H1 (cell line): ENCODE results near the gene MARS1. TPM values are rescaled to one million over a fixed set of nuclear protein-coding genes. Genes with fewer than 3 reads are reported as not detected.

Source experiments
- CTCF ChIA-PET: fragments of 300-600 bp; sonication (Branson Sonifier 250); formaldehyde crosslinking; loops from one replicate; lab custom pipeline; 2021; ENCODE audit not compliant: partially characterized antibody; lab: Charles Lee
- POLR2A ChIA-PET: fragments of 300-600 bp; sonication (Branson Sonifier 250); formaldehyde crosslinking; loops from one replicate; lab custom pipeline; 2021; ENCODE audit warnings: inconsistent platforms; ENCODE audit not compliant: partially characterized antibody; lab: Charles Lee
- DNase-seq, 2 experiments: peaks; one replicate each; pipeline versions ENCODE4 v3.0.0 to v3.0.0-alpha.2; 2010 to 2022; ENCODE audit warnings: low spot score in 2 of 2, low read depth in 1 of 2, mixed read lengths in 1 of 2
- FAIRE-seq: peaks from 2 replicates; lab custom pipeline; 2011; peaks lifted over from hg19 to GRCh38; lab: Jason Lieb, UNC
- H2AFZ ChIP-seq: 2 replicates; pipeline ENCODE4 v1.8.1; 2012; ENCODE audit warnings: low read length, inconsistent platforms
- H2AK5ac ChIP-seq: 2 replicates; pipeline ENCODE4 v1.6.1; 2013; ENCODE audit warnings: low read depth, low read length
- H2BK120ac ChIP-seq: replicated peaks from 2 replicates; pipeline ENCODE3; 2013; ENCODE audit warnings: low read depth, low read length, inconsistent platforms
- H2BK12ac ChIP-seq: 2 replicates; pipeline ENCODE4 v1.6.1; 2013; ENCODE audit warnings: low read depth, low read length
- H2BK15ac ChIP-seq: 2 replicates; pipeline ENCODE4 v1.6.1; 2013; ENCODE audit warnings: low read length
- H2BK20ac ChIP-seq: 2 replicates; pipeline ENCODE4 v1.6.1; 2013; ENCODE audit warnings: low read length
- H2BK5ac ChIP-seq: 2 replicates; pipeline ENCODE4 v1.6.1; 2013; ENCODE audit warnings: low read depth, low read length
- H3K14ac ChIP-seq: 2 replicates; pipeline ENCODE4 v1.6.1; 2013; ENCODE audit warnings: inconsistent platforms; ENCODE audit not compliant: insufficient read length
- H3K18ac ChIP-seq: 2 replicates; pipeline ENCODE4 v1.6.1; 2013; ENCODE audit warnings: low read length; ENCODE audit errors: extremely low read depth
- H3K23ac ChIP-seq: 2 replicates; pipeline ENCODE4 v1.6.1; 2013; ENCODE audit warnings: inconsistent platforms; ENCODE audit not compliant: insufficient read length
- H3K23me2 ChIP-seq: 2 replicates; pipeline ENCODE4 v1.6.1; 2013; ENCODE audit warnings: low read depth, low read length
- H3K27ac ChIP-seq: 2 replicates; pipeline ENCODE4 v1.6.1; 2011; ENCODE audit warnings: low read depth, low read length, inconsistent platforms
- H3K27me3 ChIP-seq, 4 experiments: replicated peaks in 1 of 4; 1 replicate in 1 of 4; 2 replicates in 3 of 4; pipeline versions ENCODE4 v1.6.1 to v1.8.1; 2011 to 2013; ENCODE audit warnings: low read length in 3 of 4, mild to moderate bottlenecking in 3 of 4, inconsistent platforms in 2 of 4, mixed read lengths in 2 of 4, moderate library complexity in 1 of 4; ENCODE audit not compliant: control insufficient read depth in 3 of 4, insufficient read depth in 3 of 4; ENCODE audit errors: extremely low read depth in 1 of 4
- H3K36me3 ChIP-seq, 4 experiments: 2 replicates each; pipeline versions ENCODE4 v1.6.1 to v1.8.1; 2011 to 2013; ENCODE audit warnings: mild to moderate bottlenecking in 4 of 4, low read length in 3 of 4, moderate library complexity in 2 of 4, control low read depth in 1 of 4, inconsistent platforms in 1 of 4; ENCODE audit not compliant: insufficient read depth in 4 of 4, control insufficient read depth in 2 of 4
- H3K4ac ChIP-seq: replicated peaks from 2 replicates; pipeline ENCODE3; 2013; ENCODE audit warnings: low read length, low read depth, mixed read lengths, inconsistent platforms; ENCODE audit not compliant: insufficient read length
- H3K4me1 ChIP-seq, 4 experiments: replicated peaks in 1 of 4; 1 replicate in 1 of 4; 2 replicates in 3 of 4; pipeline versions ENCODE4 v1.6.1 to v1.8.1; 2011 to 2013; ENCODE audit warnings: low read length in 3 of 4, inconsistent platforms in 2 of 4, mixed read lengths in 1 of 4; ENCODE audit not compliant: insufficient read depth in 4 of 4, control insufficient read depth in 3 of 4
- H3K4me2 ChIP-seq, 2 experiments: 2 replicates each; pipeline versions ENCODE4 v1.6.1 to v1.8.1; 2011 to 2013; ENCODE audit warnings: low read depth in 2 of 2, low read length in 2 of 2, control low read depth in 1 of 2, inconsistent platforms in 1 of 2, mild to moderate bottlenecking in 1 of 2; ENCODE audit not compliant: insufficient read depth in 1 of 2
- H3K4me3 ChIP-seq, 4 experiments: fragments of 200-600, 300-600 bp in 1 of 4; sonication (generic), shearing (Covaris generic), sonication (Bioruptor Twin) in 1 of 4; 2 replicates each; pipeline versions ENCODE4 v1.5.1 to v1.8.1; 2011 to 2016; ENCODE audit warnings: low read length in 4 of 4, low read depth in 3 of 4, control low read depth in 2 of 4, inconsistent platforms in 2 of 4, mild to moderate bottlenecking in 2 of 4, mixed read lengths in 1 of 4, moderate library complexity in 1 of 4; ENCODE audit not compliant: insufficient read depth in 2 of 4; ENCODE audit errors: extremely low read depth in 1 of 4
- H3K56ac ChIP-seq: replicated peaks from 2 replicates; pipeline ENCODE3; 2013; ENCODE audit warnings: low read depth, mild to moderate bottlenecking, mixed read lengths, low read length, inconsistent platforms; ENCODE audit not compliant: insufficient read length
- H3K79me1 ChIP-seq: 2 replicates; pipeline ENCODE4 v1.6.1; 2013; ENCODE audit warnings: low read depth, low read length, control low read depth
- H3K79me2 ChIP-seq, 2 experiments: 2 replicates each; pipeline versions ENCODE4 v1.6.1 to v1.8.1; 2012 to 2013; ENCODE audit warnings: low read length in 2 of 2, mild to moderate bottlenecking in 2 of 2, inconsistent platforms in 1 of 2; ENCODE audit not compliant: insufficient read depth in 2 of 2, control insufficient read depth in 1 of 2
- H3K9ac ChIP-seq, 4 experiments: replicated peaks in 1 of 4; 1 replicate in 1 of 4; 2 replicates in 3 of 4; pipeline versions ENCODE4 v1.6.1 to v1.8.1; 2011 to 2013; ENCODE audit warnings: low read depth in 3 of 4, low read length in 3 of 4, control low read depth in 2 of 4, mild to moderate bottlenecking in 2 of 4, moderate library complexity in 2 of 4, inconsistent platforms in 1 of 4; ENCODE audit errors: extremely low read depth in 1 of 4
- H3K9me3 ChIP-seq, 2 experiments: 2 replicates each; pipeline versions ENCODE4 v1.6.1 to v1.8.1; 2012 to 2013; ENCODE audit warnings: mild to moderate bottlenecking in 2 of 2, moderate library complexity in 2 of 2, control low read depth in 1 of 2, inconsistent platforms in 1 of 2, low read depth in 1 of 2, low read length in 1 of 2, mixed read lengths in 1 of 2; ENCODE audit not compliant: insufficient read depth in 2 of 2
- H4K20me1 ChIP-seq, 2 experiments: replicated peaks in 1 of 2; 2 replicates each; pipeline versions ENCODE3 to v1.8.1; 2011 to 2013; ENCODE audit warnings: inconsistent platforms in 2 of 2, low read length in 2 of 2, mild to moderate bottlenecking in 1 of 2; ENCODE audit not compliant: insufficient read depth in 2 of 2, control insufficient read depth in 1 of 2
- H4K5ac ChIP-seq: 2 replicates; pipeline ENCODE4 v1.6.1; 2013; ENCODE audit warnings: low read length, low read depth, mixed read lengths, inconsistent platforms; ENCODE audit not compliant: insufficient read length
- H4K8ac ChIP-seq: 2 replicates; pipeline ENCODE4 v1.8.0; 2013; ENCODE audit warnings: mild to moderate bottlenecking, moderate library complexity, low read length, inconsistent platforms; ENCODE audit not compliant: insufficient read depth; ENCODE audit errors: extremely low read depth
- H4K91ac ChIP-seq: replicated peaks from 2 replicates; pipeline ENCODE3; 2013; ENCODE audit warnings: low read length, mixed read lengths, inconsistent platforms; ENCODE audit not compliant: insufficient read length
- BACH1 ChIP-seq: IDR thresholded peaks from 2 replicates; pipeline ENCODE4 v1.6.1; 2012; ENCODE audit warnings: low read length, improper control_type of control experiment
- BCL11A ChIP-seq, 2 experiments: IDR thresholded peaks; one replicate each; pipeline ENCODE4 v1.6.1; 2011; ENCODE audit warnings: low read depth in 2 of 2, low read length in 2 of 2, mild to moderate bottlenecking in 2 of 2
- CBX5 ChIP-seq: fragments of 300-800, 300-1000 bp; sonication (generic); IDR thresholded peaks from 2 replicates; pipeline ENCODE4 v1.7.1; 2016; ENCODE audit warnings: antibody characterized with exemption, low read length, low read depth
- CHD1 ChIP-seq: IDR thresholded peaks from 2 replicates; pipeline ENCODE4 v1.6.1; 2012; ENCODE audit warnings: low read depth, low read length, improper control_type of control experiment
- EGR1 ChIP-seq: IDR thresholded peaks from 2 replicates; pipeline ENCODE4 v1.6.1; 2011; ENCODE audit warnings: low read depth, low read length, borderline replicate concordance
- EZH2 ChIP-seq: fragments of 200-600 bp; sonication (generic); IDR thresholded peaks from 2 replicates; pipeline ENCODE4 v1.7.1; 2012; ENCODE audit warnings: low read depth, mild to moderate bottlenecking, moderate library complexity, low read length, inconsistent platforms; ENCODE audit not compliant: severe bottlenecking
- FOSL1 ChIP-seq: IDR thresholded peaks from 2 replicates; pipeline ENCODE4 v1.6.1; 2011; ENCODE audit warnings: mild to moderate bottlenecking, low read depth, low read length, moderate library complexity; ENCODE audit not compliant: insufficient read depth
- GTF2F1 ChIP-seq: IDR thresholded peaks from 2 replicates; pipeline ENCODE4 v1.6.1; 2012; ENCODE audit warnings: low read depth, low read length, improper control_type of control experiment, borderline replicate concordance
- JUN ChIP-seq: IDR thresholded peaks from 2 replicates; pipeline ENCODE4 v1.6.1; 2011; ENCODE audit warnings: low read depth, mild to moderate bottlenecking, improper control_type of control experiment, low read length
- KDM1A ChIP-seq: fragments of 200-600, 300-600 bp; sonication (generic); IDR thresholded peaks from 2 replicates; pipeline ENCODE4 v1.7.1; 2016; ENCODE audit warnings: mild to moderate bottlenecking, low read length, borderline replicate concordance
- KDM5A ChIP-seq: fragments of 200-600 bp; IDR thresholded peaks from 2 replicates; pipeline ENCODE4 v1.7.1; 2012; ENCODE audit warnings: mild to moderate bottlenecking, low read length, inconsistent platforms, mixed read lengths
- MAFK ChIP-seq: IDR thresholded peaks from 2 replicates; pipeline ENCODE4 v1.6.1; 2012; ENCODE audit warnings: low read depth, mild to moderate bottlenecking, improper control_type of control experiment, low read length
- NRF1 ChIP-seq: IDR thresholded peaks from 2 replicates; pipeline ENCODE4 v1.6.1; 2011; ENCODE audit warnings: mild to moderate bottlenecking, low read depth, low read length, improper control_type of control experiment
- POU5F1 ChIP-seq: IDR thresholded peaks from 2 replicates; pipeline ENCODE4 v1.6.1; 2011; ENCODE audit warnings: low read depth, mild to moderate bottlenecking, low read length, moderate library complexity
- TAF7 ChIP-seq: optimal IDR thresholded peaks from 2 replicates; pipeline ENCODE3; 2011; ENCODE audit warnings: low read depth, mild to moderate bottlenecking, inconsistent platforms, low read length, moderate library complexity, borderline replicate concordance
- TEAD4 ChIP-seq: IDR thresholded peaks from 2 replicates; pipeline ENCODE4 v1.6.1; 2012; ENCODE audit warnings: low read depth, low read length, inconsistent platforms, mixed read lengths
- polyA plus RNA-seq, 7 experiments: library from polyadenylated mRNA; depleted of rRNA in 3 of 7; stranded (reverse) in 5 of 7; unstranded in 2 of 7; fragments of >200 nt in 5 of 7; fragments of 200-250 nt in 2 of 7; gene quantifications; 1 replicate in 5 of 7; 2 replicates in 1 of 7; 4 replicates in 1 of 7; pipeline versions ENCODE4 v1.2.1 to v1.2.3, GENCODE V29; 2011 to 2013; ENCODE audit warnings: missing spikeins in 2 of 7, mixed read lengths in 2 of 7
- total RNA-seq: library from RNA; stranded (reverse); fragmentation: NEBNext Ultra II Directional; extraction: Animal tissue kit (Norgen Biotek cat#: 25700); gene quantifications from 2 replicates; pipeline ENCODE4 v1.2.1, GENCODE V29; 2021

Gene MARS1
- total and polyA plus RNA-seq, 2 of the 8 experiments (the other 6 are each of a cell fraction or from before 2014, with no cell fraction given), result 194 to 407 TPM

- ChIA-PET POLR2A (interaction anchor here (0.6 to 1.5 kb wide), 8 partner anchors 34 to 326 kb away, joined by 3 to 4 read pairs (median 3); no protein-coding TSS in a partner anchor), CTCF (interaction anchor here (0.6 to 2.5 kb wide), 5 partner anchors 8 to 85 kb away, joined by 3 to 9 read pairs (median 4); partner anchors contain the start of gene MARS1)
- Histone ChIP-seq H3K18ac (no peak overlapping the region), H2BK15ac (no peak overlapping the region), H3K56ac (no peak overlapping the region), H3K27me3 (no peaks in the 10 kb centered on the region), H3K14ac (no peak overlapping the region), H2AFZ (no peak overlapping the region), H2BK20ac (no peak overlapping the region), H2BK5ac (no peak overlapping the region), H3K9ac (no peak overlapping the region), H3K36me3 (peaks cover 29 to 82% (median 58%) of the 10 kb centered on the region in 4 experiments), H2BK12ac (no peak overlapping the region), H4K5ac (no peak overlapping the region), H3K4me3 (no peak overlapping the region), H2AK5ac (no peak overlapping the region), H3K4ac (no peak overlapping the region), H3K79me1 (peaks cover 5% of the 10 kb centered on the region; the same call in 1 of the 2 replicates), H4K20me1 (peaks cover 0 to 2% of the 10 kb centered on the region in 2 experiments), H3K79me2 (peaks cover 0 to 6% of the 10 kb centered on the region in 2 experiments; a peak in 1 of 4 replicates), H3K23me2 (peaks cover 2% of the 10 kb centered on the region; the same call in 1 of the 2 replicates), H3K9me3 (no peaks in the 10 kb centered on the region; a peak in 1 of 4 replicates), H3K4me2 (no peak overlapping the region), H2BK120ac (no peak overlapping the region), H3K27ac (no peak overlapping the region), H4K8ac (no peak overlapping the region), H3K4me1 (no peaks in the 10 kb centered on the region), H3K23ac (no peak overlapping the region), H4K91ac (no peak overlapping the region)
- FAIRE-seq (no peak), DNase-seq (no peak)
- no peak for TF ChIP-seq CBX5
- no peak for TF ChIP-seq NRF1
- TF ChIP-seq TAF7, result no peak
- TF ChIP-seq KDM1A, result no peak
- no peak for TF ChIP-seq FOSL1
- no peak for TF ChIP-seq BCL11A (IDR thresholded peaks at IDR 0.05; ENCODE audit: low read depth in 2 of 2, low read length in 2 of 2)
- no peak for TF ChIP-seq GTF2F1
- TF ChIP-seq POU5F1, result no peak
- TF ChIP-seq TEAD4, result no peak
- TF ChIP-seq KDM5A, result no peak
- TF ChIP-seq MAFK, result no peak
- no peak for TF ChIP-seq EZH2
- no peak for TF ChIP-seq BACH1
- TF ChIP-seq JUN, result no peak
- TF ChIP-seq EGR1, result no peak
- TF ChIP-seq CHD1, result no peak
These were observed 9.0 kb downstream of the MARS1 start for GRCh38 chr12:57496822-57497221.
